Measurements from ENCODE around the gene OR2A1.
A peak's percentile ranks its signal among the peaks of the same experiment; 100 is the strongest.
"Not testable (repeated sequence)": the region's sequence is repeated elsewhere in the genome, so short reads cannot be mapped to it uniquely, and the experiment has no call there.

Gene OR2A1

DNA sequence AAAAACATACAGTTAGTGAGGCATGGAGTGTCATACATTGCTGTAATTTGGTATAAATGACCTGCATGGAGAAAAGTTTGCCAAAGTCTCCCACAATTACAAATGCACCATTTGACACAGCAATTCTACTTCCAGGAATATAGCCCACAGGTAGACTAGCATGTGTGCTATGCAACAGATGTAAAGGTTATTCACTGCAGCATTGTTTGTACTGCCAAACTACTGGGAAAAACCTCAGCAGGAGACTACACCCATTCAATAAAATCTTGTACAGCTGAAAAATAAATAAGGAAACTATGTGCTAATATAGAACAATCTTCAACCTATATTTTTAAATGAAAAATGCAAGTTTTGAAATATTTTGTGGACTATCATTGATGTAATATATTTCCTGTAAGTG, 17.8 kb downstream of the OR2A1 start:
- not testable (repeated sequence) for DNase-seq

DNA sequence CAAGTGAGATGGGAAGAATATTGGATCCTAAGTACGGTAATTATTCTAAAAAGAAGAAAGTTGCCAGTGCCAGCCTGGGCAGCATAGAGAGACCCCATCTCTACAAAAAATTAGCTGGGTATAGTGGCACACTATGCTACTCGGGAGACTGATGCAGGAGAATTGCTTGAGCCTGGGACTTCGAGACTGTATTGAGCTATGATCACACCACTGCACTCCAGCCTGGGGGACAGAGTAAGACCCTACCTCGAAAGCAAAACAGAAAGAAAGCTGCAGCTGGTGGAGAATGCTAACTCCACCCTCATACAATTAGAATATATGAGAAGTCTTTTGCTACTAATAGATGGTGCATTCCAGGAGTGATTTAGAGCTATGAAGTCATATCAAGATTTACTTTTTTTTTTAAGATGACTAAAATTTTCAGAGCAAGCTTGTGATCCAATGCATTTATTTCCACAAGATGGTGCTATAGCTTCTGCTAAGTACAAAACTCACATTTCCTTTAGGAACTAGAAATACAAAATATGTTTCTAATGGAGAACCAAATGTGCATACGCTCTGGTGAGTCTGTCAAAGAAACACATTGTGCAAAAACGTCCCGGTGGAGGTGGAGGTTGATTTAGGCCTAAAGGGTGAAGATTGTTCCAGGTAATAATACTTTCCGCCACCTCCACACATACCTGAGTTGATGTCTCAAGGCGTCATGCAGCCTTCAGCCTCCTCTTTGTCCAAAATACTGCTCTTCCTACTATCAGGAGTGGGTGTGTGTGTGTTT, 19.2 kb downstream of the OR2A1 start:
- DNase-seq, result not testable (repeated sequence)

DNA sequence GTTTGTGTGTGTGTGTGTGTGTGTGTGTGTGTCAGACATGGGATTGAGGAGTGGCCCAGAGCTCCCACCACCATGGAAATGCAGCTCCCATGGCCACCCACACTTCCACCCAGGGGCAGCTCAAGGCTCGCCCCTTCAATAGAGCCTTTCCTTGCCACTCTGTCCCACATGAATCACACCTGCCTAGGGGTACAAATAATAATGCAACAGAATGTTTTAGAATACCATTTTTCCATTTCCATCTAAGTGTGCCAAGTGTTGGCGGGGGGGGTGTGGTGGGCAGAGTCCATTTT, 19.7 kb downstream of the OR2A1 start:
- DNase-seq, result not testable (repeated sequence)

GRCh38 chr7:144348625-144349024, 36.4 kb downstream of the OR2A1 start:
- not testable (repeated sequence) for DNase-seq

DNA sequence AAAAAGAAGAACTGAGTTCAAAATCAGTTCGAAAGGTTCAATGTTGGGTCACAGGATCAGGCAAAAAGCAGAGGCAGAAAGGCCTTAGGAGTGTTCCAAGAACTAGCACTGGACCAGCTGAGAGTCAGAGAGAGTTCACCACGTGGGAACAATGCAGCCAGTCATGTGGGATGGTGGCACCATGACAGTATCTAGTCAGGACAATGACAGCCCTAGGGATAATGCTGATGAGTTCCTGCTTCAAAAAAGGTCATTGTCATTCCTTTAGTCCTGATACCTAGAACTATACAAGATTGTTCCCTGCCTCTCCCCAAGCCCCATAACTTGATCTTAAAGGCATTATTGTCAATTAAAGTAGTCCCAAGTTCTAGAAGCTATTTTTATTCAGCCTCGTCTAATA, 39.4 kb downstream of the OR2A1 start:
- DNase-seq, result peak; percentile 1

- DNase-seq, result not testable (repeated sequence)
Observed at GRCh38 chr7:144355176-144355822, 43.1 kb downstream of the OR2A1 start, which contains the start of gene ARHGEF5. ARHGEF5 (plus strand) TSS chr7:144355402; CDS start chr7:144362670, 7,268 bp downstream.

- DNase-seq, result not testable (repeated sequence)
Observed at GRCh38 chr7:144356185-144356584, 44.0 kb downstream of the OR2A1 start.

GRCh38 chr7:144356860-144357259, 44.6 kb downstream of the OR2A1 start:
- not testable (repeated sequence) for DNase-seq

DNA sequence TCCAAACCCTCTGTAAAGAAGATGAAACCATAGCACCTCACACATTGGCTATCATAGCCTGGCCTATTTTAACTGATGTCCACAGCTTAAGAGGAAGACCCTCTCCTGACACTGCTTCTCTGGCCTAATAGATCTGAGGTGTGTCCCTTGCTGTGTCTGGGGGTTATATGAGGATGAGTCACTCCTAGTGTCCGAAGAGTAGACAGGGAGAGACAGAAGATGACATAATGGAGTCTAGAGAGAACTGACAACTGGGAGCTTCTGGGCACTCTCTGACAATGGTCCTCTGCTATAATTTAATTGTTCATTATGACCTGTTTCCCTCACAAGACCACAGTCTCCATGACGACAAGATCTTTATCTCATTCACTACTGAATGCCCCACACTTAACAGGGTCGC, 49.8 kb downstream of the OR2A1 start:
- not testable (repeated sequence) for DNase-seq

DNA sequence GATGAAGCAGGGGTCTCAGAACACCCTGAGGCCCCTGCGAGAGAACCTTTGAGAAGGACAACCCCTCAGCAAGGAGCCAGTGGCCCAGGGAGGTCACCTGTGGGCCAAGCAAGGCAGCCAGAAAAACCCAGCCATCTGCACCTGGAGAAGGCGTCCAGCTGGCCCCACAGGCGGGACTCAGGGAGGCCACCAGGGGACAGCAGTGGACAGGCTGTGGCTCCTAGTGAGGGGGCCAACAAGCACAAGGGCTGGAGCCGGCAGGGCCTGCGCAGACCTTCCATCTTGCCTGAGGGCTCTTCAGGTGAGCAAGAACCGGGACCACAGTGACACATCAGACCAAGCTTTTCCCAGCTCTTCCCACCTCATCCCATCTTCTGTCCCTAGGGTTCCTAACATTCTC, 53.3 kb downstream of the OR2A1 start:
- DNase-seq, result not testable (repeated sequence)

- not testable (repeated sequence) for DNase-seq
Observed at GRCh38 chr7:144367250-144367649, 55.0 kb downstream of the OR2A1 start.

GRCh38 chr7:144369221-144369620, 57.0 kb downstream of the OR2A1 start:
- not testable (repeated sequence) for DNase-seq
